KMS-11 (cell line): ENCODE data around the gene RANBP1.

Source experiments
- H2AFZ ChIP-seq: fragments of 200-600 bp; sonication (generic); 2 replicates; pipeline ENCODE4 v1.6.1; 2016; ENCODE audit warnings: antibody characterized with exemption, mixed run types, low read depth
- H3K27ac ChIP-seq: fragments of 200-600 bp; sonication (generic); 2 replicates; pipeline ENCODE4 v1.6.1; 2016; ENCODE audit warnings: mild to moderate bottlenecking, mixed run types
- H3K27me3 ChIP-seq: fragments of 200-600 bp; sonication (generic); 2 replicates; pipeline ENCODE4 v1.6.1; 2017; ENCODE audit warnings: mild to moderate bottlenecking, low read depth, mixed run types, moderate library complexity; ENCODE audit not compliant: insufficient read depth
- H3K36me3 ChIP-seq: fragments of 200-600 bp; sonication (generic); 2 replicates; pipeline ENCODE4 v1.6.1; 2017; ENCODE audit warnings: mild to moderate bottlenecking, mixed run types; ENCODE audit not compliant: insufficient read depth
- H3K4me1 ChIP-seq: fragments of 200-600 bp; sonication (generic); 2 replicates; pipeline ENCODE4 v1.6.1; 2016; ENCODE audit warnings: mild to moderate bottlenecking, low read depth, mixed run types; ENCODE audit not compliant: poor library complexity, severe bottlenecking
- H3K4me2 ChIP-seq: fragments of 200-600 bp; sonication (generic); 2 replicates; pipeline ENCODE4 v1.7.0; 2016; ENCODE audit warnings: mild to moderate bottlenecking, mixed run types
- H3K4me3 ChIP-seq: fragments of 200-600 bp; sonication (generic); IDR thresholded peaks from 2 replicates; pipeline ENCODE4 v1.6.1; 2017; ENCODE audit warnings: low read depth, low read length, mixed read lengths; ENCODE audit not compliant: insufficient read depth
- H3K79me2 ChIP-seq: fragments of 200-600 bp; sonication (generic); 2 replicates; pipeline ENCODE4 v1.6.1; 2016; ENCODE audit warnings: low read depth, mixed run types; ENCODE audit not compliant: insufficient read depth
- H3K9ac ChIP-seq: fragments of 200-600 bp; sonication (generic); 2 replicates; pipeline ENCODE4 v1.6.1; 2016; ENCODE audit warnings: mild to moderate bottlenecking, mixed run types
- H4K20me1 ChIP-seq: fragments of 200-600 bp; sonication (generic); 2 replicates; pipeline ENCODE4 v1.6.1; 2016; ENCODE audit warnings: mild to moderate bottlenecking, mixed run types; ENCODE audit not compliant: insufficient read depth
- CTCF ChIP-seq: fragments of 200-600 bp; sonication (generic); conservative IDR thresholded peaks from 2 replicates; pipeline ENCODE4 v1.6.1; 2017; ENCODE audit warnings: low read depth, mild to moderate bottlenecking, antibody characterized with exemption, low read length, moderate library complexity, mixed read lengths

The RANBP1 gene

GRCh38 chr22:20147237-20147988 lies 31.5 kb downstream of the RANBP1 start:
- Histone ChIP-seq H3K4me2 (no peak overlapping the region), H3K36me3 (no peaks in the 10 kb centered on the region), H2AFZ (no peak overlapping the region), H3K4me1 (no peaks in the 10 kb centered on the region), H3K9ac (no peak overlapping the region), H3K4me3 (no peak overlapping the region), H3K79me2 (no peaks in the 10 kb centered on the region), H3K27me3 (peaks cover 3% of the 10 kb centered on the region; the same call in 1 of the 2 replicates), H4K20me1 (no peaks in the 10 kb centered on the region), H3K27ac (no peak overlapping the region)
- TF ChIP-seq CTCF = no peak

- Histone ChIP-seq H2AFZ (no peak overlapping the region), H4K20me1 (no peaks in the 10 kb centered on the region), H3K36me3 (no peaks in the 10 kb centered on the region), H3K27ac (no peak overlapping the region), H3K9ac (no peak overlapping the region), H3K79me2 (no peaks in the 10 kb centered on the region), H3K4me3 (no peak overlapping the region), H3K27me3 (peaks cover 10% of the 10 kb centered on the region; the same call in 1 of the 2 replicates), H3K4me1 (no peaks in the 10 kb centered on the region), H3K4me2 (no peak overlapping the region)
- TF ChIP-seq CTCF = no peak
These were observed 32.5 kb downstream of the RANBP1 start for GRCh38 chr22:20148414-20148813.

- H2AFZ ChIP-seq = no peak overlapping the region
These were observed 33.6 kb downstream of the RANBP1 start for GRCh38 chr22:20149257-20150250.

More at GRCh38 chr22:20149257-20150250, 33.6 kb downstream of the RANBP1 start:
- Histone ChIP-seq H3K27ac (no peak overlapping the region), H3K9ac (no peak overlapping the region), H3K4me1 (no peaks in the 10 kb centered on the region), H3K4me2 (no peak overlapping the region), H3K36me3 (no peaks in the 10 kb centered on the region), H3K27me3 (peaks cover 16% of the 10 kb centered on the region; the same call in 1 of the 2 replicates), H3K79me2 (no peaks in the 10 kb centered on the region), H3K4me3 (no peak overlapping the region), H4K20me1 (no peaks in the 10 kb centered on the region)
- no peak for TF ChIP-seq CTCF
